Gastrocnemius medialis (tissue), 4 donors: ENCODE results near the gene SLC50A1. TPM values are rescaled to one million over a fixed set of nuclear protein-coding genes. Genes with fewer than 3 reads are reported as not detected.

Experiments used
- ATAC-seq, 2 donors: fragments of 150-250 bp; one replicate each; pipeline ENCODE4 v1.9.1; 2016
- DNase-seq, 2 donors: peaks; one replicate each; pipeline ENCODE4 v3.0.0-alpha.2; 2019
- H3K27ac ChIP-seq, 4 donors: fragments of 200-600 bp; sonication (generic); 1 replicate in 1 of 4; 2 replicates in 3 of 4; pipeline ENCODE4 v1.5.1; 2016 to 2018; ENCODE audit warnings: mild to moderate bottlenecking in 2 of 4, moderate library complexity in 1 of 4
- H3K27me3 ChIP-seq, 3 donors: fragments of 200-600 bp; sonication (generic) in 2 of 3; 1 replicate in 1 of 3; 2 replicates in 2 of 3; pipeline versions ENCODE4 v1.5.1 to v1.6.0; 2016 to 2019; ENCODE audit warnings: mild to moderate bottlenecking in 1 of 3, moderate library complexity in 1 of 3
- H3K36me3 ChIP-seq, 2 donors: fragments of 200-600 bp; sonication (generic) in 1 of 2; one replicate each; pipeline ENCODE4 v1.5.1; 2017 to 2018
- H3K4me1 ChIP-seq, 2 donors: fragments of 200-600 bp; sonication (generic) in 1 of 2; one replicate each; pipeline ENCODE4 v1.5.1; 2016 to 2017; ENCODE audit warnings: mild to moderate bottlenecking in 2 of 2
- H3K4me3 ChIP-seq, 4 donors: fragments of 200-600 bp; sonication (generic) in 3 of 4; 1 replicate in 1 of 4; 2 replicates in 3 of 4; pipeline ENCODE4 v1.5.1; 2016 to 2019; ENCODE audit warnings: mild to moderate bottlenecking in 2 of 4
- H3K9me3 ChIP-seq, 3 donors: fragments of 200-600 bp; sonication (generic) in 2 of 3; 1 replicate in 1 of 3; 2 replicates in 2 of 3; pipeline ENCODE4 v1.5.1; 2016 to 2019
- POLR2A ChIP-seq, 2 donors: fragments of 450-650 bp; IDR thresholded peaks; one replicate each; pipeline ENCODE4 v1.6.1; 2017; ENCODE audit warnings: antibody characterized with exemption in 2 of 2, mild to moderate bottlenecking in 2 of 2, moderate library complexity in 2 of 2
- in situ Hi-C, 4 donors: fragments of 200-750 bp; cut with MboI; loops; one replicate each; pipeline versions ENCODE4 v1.15.0 to v1.8.0; 2017; ENCODE audit warnings: low sequenced_read_pairs in 4 of 4
- intact Hi-C: fragments of 100-400 bp; cut with DNase I; formaldehyde crosslinking; loops from one replicate; pipeline ENCODE4 v1.15.1; 2023; ENCODE audit warnings: low total_unique reads
- total RNA-seq, 4 donors: library from RNA; depleted of rRNA; stranded (reverse); fragments of >200 nt; gene quantifications; one replicate each; pipeline versions ENCODE4 v1.1.0 to v1.2.3, GENCODE V29; 2016
- TF ChIP-seq, protein P1 (sequence below), 5 experiments: fragments of 450-650 bp in 3 of 5; fragments of 200-600 bp in 2 of 5; sonication (generic) in 2 of 5; IDR thresholded peaks in 4 of 5; conservative IDR thresholded peaks in 1 of 5; 1 replicate in 4 of 5; 2 replicates in 1 of 5; pipeline ENCODE4 v1.5.1; 2016 to 2019; ENCODE audit warnings: antibody characterized with exemption in 5 of 5, mild to moderate bottlenecking in 3 of 5, moderate library complexity in 3 of 5

The SLC50A1 gene, protein sequence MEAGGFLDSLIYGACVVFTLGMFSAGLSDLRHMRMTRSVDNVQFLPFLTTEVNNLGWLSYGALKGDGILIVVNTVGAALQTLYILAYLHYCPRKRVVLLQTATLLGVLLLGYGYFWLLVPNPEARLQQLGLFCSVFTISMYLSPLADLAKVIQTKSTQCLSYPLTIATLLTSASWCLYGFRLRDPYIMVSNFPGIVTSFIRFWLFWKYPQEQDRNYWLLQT
- total RNA-seq, result 10 to 100 TPM in 1 of 4 donors, 1 to 10 TPM in 3; 3.5 to 11.4 (median 8.2) TPM

DNA sequence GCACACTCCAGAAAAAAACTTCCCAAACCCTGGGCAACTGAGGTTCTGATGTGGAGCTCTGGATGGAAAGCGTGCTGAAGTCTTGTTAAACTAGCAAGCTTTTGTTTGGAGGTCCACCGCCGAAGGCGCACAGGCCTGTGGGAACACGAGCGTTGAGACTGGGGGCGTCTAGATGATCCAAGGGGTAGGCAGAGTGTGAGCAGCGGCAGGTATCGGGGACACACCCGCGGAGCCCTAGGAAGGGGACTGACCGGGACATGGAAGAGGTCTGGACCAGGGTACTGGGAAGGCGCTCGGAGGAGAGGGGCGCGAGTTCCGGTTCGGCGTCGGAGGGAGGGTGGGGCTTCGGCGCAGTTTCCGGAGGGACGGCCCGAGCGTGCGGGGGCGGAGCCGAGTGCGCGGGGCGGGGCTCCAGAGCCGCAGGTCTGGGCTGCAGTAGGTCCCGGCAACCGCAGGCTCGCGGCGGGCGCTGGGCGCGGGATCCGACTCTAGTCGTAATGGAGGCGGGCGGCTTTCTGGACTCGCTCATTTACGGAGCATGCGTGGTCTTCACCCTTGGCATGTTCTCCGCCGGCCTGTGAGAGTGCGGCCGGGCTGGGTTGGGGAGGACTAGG is at the start of gene SLC50A1:
TSS of gene SLC50A1 (plus strand) at position 438 of the 614 bp plus-strand sequence. CDS start at position 498, 60 bp downstream.
- Histone ChIP-seq H3K4me1 (peaks cover 55 to 61% of the 10 kb centered on the region in 2 donors), H3K9me3 (no peaks in the 10 kb centered on the region), H3K27ac (peak within 1 kb of the TSS; percentile 96 to 100 (median 98)), H3K36me3 (peaks cover 0 to 12% of the 10 kb centered on the region in 2 donors), H3K4me3 (peak within 1 kb of the TSS; percentile 82 to 93 (median 87)), H3K27me3 (no peaks in the 10 kb centered on the region)
- TF ChIP-seq, protein P1, sequence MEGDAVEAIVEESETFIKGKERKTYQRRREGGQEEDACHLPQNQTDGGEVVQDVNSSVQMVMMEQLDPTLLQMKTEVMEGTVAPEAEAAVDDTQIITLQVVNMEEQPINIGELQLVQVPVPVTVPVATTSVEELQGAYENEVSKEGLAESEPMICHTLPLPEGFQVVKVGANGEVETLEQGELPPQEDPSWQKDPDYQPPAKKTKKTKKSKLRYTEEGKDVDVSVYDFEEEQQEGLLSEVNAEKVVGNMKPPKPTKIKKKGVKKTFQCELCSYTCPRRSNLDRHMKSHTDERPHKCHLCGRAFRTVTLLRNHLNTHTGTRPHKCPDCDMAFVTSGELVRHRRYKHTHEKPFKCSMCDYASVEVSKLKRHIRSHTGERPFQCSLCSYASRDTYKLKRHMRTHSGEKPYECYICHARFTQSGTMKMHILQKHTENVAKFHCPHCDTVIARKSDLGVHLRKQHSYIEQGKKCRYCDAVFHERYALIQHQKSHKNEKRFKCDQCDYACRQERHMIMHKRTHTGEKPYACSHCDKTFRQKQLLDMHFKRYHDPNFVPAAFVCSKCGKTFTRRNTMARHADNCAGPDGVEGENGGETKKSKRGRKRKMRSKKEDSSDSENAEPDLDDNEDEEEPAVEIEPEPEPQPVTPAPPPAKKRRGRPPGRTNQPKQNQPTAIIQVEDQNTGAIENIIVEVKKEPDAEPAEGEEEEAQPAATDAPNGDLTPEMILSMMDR (IDR thresholded peaks at IDR 0.05 in 4 of 5, conservative IDR thresholded peaks at IDR 0.05 in 1 of 5), result peak; percentile 43 to 64 (median 59)
- peak; percentile 90 to 92 for TF ChIP-seq POLR2A (IDR thresholded peaks at IDR 0.05)
- peak; percentile 87 to 93 for DNase-seq
- intact Hi-C loops, result loop anchor here (2.0 to 10.0 kb wide), 4 partner anchors 37 to 731 kb away; partner anchors contain the start of genes IL6R, KRTCAP2, TRIM46 and UBE2Q1
- ATAC-seq, result peak; percentile 69 to 78
- in situ Hi-C loops, result no loop called here

DNA sequence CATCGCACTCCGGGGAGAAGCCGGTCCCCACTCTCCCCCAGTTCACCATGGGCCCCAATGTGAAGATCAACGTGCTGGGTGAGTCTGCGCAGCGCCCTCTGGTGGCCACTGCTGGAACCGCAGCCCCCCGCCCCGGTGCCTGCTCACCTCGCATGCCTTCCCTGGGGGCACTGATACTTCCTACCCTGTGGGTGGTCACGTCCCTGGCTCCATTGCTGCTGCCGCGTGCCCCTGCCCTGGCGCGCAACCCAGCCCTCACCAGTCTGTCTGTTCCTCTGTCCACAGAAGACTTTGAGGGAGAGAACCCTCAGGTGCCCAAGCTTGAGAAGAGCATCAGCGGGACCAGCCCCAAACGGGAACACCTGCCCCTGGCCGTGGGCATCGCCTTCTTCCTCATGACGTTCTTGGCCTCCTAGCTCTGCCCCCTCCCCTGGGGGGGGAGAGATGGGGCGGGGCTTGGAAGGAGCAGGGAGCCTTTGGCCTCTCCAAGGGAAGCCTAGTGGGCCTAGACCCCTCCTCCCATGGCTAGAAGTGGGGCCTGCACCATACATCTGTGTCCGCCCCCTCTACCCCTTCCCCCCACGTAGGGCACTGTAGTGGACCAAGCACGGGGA is 49.4 kb upstream of the SLC50A1 start:
- Histone ChIP-seq H3K27me3 (peaks cover 27 to 32% (median 31%) of the 10 kb centered on the region in 3 donors), H3K27ac (peak overlapping the region in 1 of 4 donors; percentile 91), H3K4me3 (peak overlapping the region in 3 of 4 donors; percentile 71 to 85 (median 72)), H3K36me3 (no peaks in the 10 kb centered on the region), H3K9me3 (no peaks in the 10 kb centered on the region), H3K4me1 (peaks cover 19 to 32% of the 10 kb centered on the region in 2 donors)
- in situ Hi-C loops (no loop called here), intact Hi-C loops (loop anchor here (5.0 kb wide), 3 partner anchors 114 to 609 kb away; partner anchors contain the start of genes CKS1B and SHC1)
- DNase-seq (peak in 1 of 2 donors; percentile 63), ATAC-seq (peak in 1 of 2 donors; percentile 22)
- TF ChIP-seq, protein P1 (IDR thresholded peaks at IDR 0.05 in 4 of 5, conservative IDR thresholded peaks at IDR 0.05 in 1 of 5), result peak; percentile 76 to 100 (median 98)
- TF ChIP-seq POLR2A (IDR thresholded peaks at IDR 0.05), result no peak

DNA sequence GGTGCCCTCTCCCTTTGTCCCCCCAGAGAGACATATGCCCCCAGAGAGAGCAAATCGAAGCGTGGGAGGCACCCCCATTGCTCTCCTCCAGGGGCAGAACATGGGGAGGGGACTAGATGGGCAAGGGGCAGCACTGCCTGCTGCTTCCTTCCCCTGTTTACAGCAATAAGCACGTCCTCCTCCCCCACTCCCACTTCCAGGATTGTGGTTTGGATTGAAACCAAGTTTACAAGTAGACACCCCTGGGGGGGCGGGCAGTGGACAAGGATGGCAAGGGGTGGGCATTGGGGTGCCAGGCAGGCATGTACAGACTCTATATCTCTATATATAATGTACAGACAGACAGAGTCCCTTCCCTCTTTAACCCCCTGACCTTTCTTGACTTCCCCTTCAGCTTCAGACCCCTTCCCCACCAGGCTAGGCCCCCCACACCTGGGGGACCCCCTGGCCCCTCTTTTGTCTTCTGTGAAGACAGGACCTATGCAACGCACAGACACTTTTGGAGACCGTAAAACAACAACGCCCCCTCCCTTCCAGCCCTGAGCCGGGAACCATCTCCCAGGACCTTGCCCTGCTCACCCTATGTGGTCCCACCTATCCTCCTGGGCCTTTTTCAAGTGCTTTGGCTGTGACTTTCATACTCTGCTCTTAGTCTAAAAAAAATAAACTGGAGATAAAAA is 48.7 kb upstream of the SLC50A1 start:
- in situ Hi-C loops (no loop called here), intact Hi-C loops (loop anchor here (5.0 kb wide), 3 partner anchors 115 to 610 kb away; partner anchors contain the start of genes CKS1B and SHC1)
- no peak overlapping the region for H3K4me3 ChIP-seq
- no peaks in the 10 kb centered on the region for H3K36me3 ChIP-seq
- TF ChIP-seq, protein P1 (IDR thresholded peaks at IDR 0.05 in 4 of 5, conservative IDR thresholded peaks at IDR 0.05 in 1 of 5), result no peak
- H3K9me3 ChIP-seq, result no peaks in the 10 kb centered on the region
- H3K27me3 ChIP-seq, result peaks cover 20 to 24% (median 23%) of the 10 kb centered on the region in 3 donors
- ATAC-seq (no peak), DNase-seq (no peak)
- H3K27ac ChIP-seq, result no peak overlapping the region
- H3K4me1 ChIP-seq, result peaks cover 20 to 31% of the 10 kb centered on the region in 2 donors
